ENCODE results near the gene WDFY4.

DNA sequence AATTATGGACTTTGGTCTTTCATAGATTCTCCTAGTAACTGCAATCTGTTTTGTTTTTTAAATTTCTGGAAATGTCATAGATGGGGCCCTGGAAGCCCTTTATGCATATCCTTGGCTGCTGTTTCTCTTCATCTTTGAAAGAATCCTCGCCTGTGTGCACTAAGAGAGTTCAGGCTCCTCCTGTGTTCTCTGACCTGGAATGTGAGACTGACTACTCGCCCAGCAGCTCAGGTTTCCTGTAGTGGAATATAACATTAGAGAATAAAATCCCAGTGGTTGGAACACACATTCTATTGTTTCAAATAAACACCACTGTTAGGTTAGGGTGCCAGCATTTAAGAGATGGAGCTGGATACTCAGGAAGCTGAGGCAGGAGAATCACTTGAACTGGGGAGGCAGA, 56.3 kb downstream of the WDFY4 start:
- TF ChIP-seq, protein P1, sequence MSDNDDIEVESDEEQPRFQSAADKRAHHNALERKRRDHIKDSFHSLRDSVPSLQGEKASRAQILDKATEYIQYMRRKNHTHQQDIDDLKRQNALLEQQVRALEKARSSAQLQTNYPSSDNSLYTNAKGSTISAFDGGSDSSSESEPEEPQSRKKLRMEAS (IDR thresholded peaks at IDR 0.05; ENCODE audit: low read depth): no peak
- TF ChIP-seq, protein P2, sequence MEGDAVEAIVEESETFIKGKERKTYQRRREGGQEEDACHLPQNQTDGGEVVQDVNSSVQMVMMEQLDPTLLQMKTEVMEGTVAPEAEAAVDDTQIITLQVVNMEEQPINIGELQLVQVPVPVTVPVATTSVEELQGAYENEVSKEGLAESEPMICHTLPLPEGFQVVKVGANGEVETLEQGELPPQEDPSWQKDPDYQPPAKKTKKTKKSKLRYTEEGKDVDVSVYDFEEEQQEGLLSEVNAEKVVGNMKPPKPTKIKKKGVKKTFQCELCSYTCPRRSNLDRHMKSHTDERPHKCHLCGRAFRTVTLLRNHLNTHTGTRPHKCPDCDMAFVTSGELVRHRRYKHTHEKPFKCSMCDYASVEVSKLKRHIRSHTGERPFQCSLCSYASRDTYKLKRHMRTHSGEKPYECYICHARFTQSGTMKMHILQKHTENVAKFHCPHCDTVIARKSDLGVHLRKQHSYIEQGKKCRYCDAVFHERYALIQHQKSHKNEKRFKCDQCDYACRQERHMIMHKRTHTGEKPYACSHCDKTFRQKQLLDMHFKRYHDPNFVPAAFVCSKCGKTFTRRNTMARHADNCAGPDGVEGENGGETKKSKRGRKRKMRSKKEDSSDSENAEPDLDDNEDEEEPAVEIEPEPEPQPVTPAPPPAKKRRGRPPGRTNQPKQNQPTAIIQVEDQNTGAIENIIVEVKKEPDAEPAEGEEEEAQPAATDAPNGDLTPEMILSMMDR (IDR thresholded peaks at IDR 0.05): no peak
- TF ChIP-seq, protein P3, sequence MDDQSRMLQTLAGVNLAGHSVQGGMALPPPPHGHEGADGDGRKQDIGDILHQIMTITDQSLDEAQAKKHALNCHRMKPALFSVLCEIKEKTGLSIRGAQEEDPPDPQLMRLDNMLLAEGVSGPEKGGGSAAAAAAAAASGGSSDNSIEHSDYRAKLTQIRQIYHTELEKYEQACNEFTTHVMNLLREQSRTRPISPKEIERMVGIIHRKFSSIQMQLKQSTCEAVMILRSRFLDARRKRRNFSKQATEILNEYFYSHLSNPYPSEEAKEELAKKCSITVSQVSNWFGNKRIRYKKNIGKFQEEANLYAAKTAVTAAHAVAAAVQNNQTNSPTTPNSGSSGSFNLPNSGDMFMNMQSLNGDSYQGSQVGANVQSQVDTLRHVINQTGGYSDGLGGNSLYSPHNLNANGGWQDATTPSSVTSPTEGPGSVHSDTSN (IDR thresholded peaks at IDR 0.05): no peak
- no peak for TF ChIP-seq RFX5 (IDR thresholded peaks at IDR 0.05; ENCODE audit: low read length)
- TF ChIP-seq TCF12 (IDR thresholded peaks at IDR 0.05): no peak
- no peak for TF ChIP-seq POLR2AphosphoS5 (IDR thresholded peaks at IDR 0.05; ENCODE audit: low read depth, low read length)
- no peak for TF ChIP-seq SIN3A (IDR thresholded peaks at IDR 0.05; ENCODE audit: borderline replicate concordance, low read depth, low read length)
- TF ChIP-seq SMC3 (IDR thresholded peaks at IDR 0.05; ENCODE audit: low read depth, low read length): no peak
- TF ChIP-seq JUND (IDR thresholded peaks at IDR 0.05): no peak
- no peak for TF ChIP-seq TEAD4 (IDR thresholded peaks at IDR 0.05; ENCODE audit: borderline replicate concordance, insufficient read depth)
- TF ChIP-seq, protein P4, sequence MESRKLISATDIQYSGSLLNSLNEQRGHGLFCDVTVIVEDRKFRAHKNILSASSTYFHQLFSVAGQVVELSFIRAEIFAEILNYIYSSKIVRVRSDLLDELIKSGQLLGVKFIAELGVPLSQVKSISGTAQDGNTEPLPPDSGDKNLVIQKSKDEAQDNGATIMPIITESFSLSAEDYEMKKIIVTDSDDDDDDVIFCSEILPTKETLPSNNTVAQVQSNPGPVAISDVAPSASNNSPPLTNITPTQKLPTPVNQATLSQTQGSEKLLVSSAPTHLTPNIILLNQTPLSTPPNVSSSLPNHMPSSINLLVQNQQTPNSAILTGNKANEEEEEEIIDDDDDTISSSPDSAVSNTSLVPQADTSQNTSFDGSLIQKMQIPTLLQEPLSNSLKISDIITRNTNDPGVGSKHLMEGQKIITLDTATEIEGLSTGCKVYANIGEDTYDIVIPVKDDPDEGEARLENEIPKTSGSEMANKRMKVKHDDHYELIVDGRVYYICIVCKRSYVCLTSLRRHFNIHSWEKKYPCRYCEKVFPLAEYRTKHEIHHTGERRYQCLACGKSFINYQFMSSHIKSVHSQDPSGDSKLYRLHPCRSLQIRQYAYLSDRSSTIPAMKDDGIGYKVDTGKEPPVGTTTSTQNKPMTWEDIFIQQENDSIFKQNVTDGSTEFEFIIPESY (IDR thresholded peaks at IDR 0.05; ENCODE audit: borderline replicate concordance, low read depth): no peak
- no peak for TF ChIP-seq NRF1 (IDR thresholded peaks at IDR 0.05; ENCODE audit: low read depth, low read length)
